Endometrial microvascular endothelial cells (primary cell): ENCODE data around the gene POLR3A. TPM values are rescaled to one million over a fixed set of nuclear protein-coding genes. Genes with fewer than 3 reads are reported as not detected.

ENCODE experiments used
- in situ Hi-C: cut with HindIII; loops from 2 replicates; pipeline ENCODE4 v1.10.0; 2017; ENCODE audit warnings: low sequenced_read_pairs, low pct_unique_long_range_greater_than_20kb; ENCODE audit errors: inconsistent ontology term
- total RNA-seq: library from RNA; depleted of rRNA; stranded (reverse); fragments of >200 nt; gene quantifications from one replicate; pipeline ENCODE4 v1.2.3, GENCODE V29; 2015; ENCODE audit errors: inconsistent ontology term

POLR3A gene
- total RNA-seq, 1 donor from 2014 or later: 18.8 TPM

- in situ Hi-C loops: no loop called here
Measured at GRCh38 chr10:77967611-77968022, 61.7 kb downstream of the POLR3A start.

GRCh38 chr10:77965294-77965693, 64.0 kb downstream of the POLR3A start:
- in situ Hi-C loops: no loop called here

- in situ Hi-C loops: no loop called here
Measured at GRCh38 chr10:77964811-77965210, 64.5 kb downstream of the POLR3A start.

- in situ Hi-C loops: no loop called here
Measured at GRCh38 chr10:77963901-77964300, 65.4 kb downstream of the POLR3A start.

- in situ Hi-C loops: no loop called here
Measured at GRCh38 chr10:77962350-77963146, 66.8 kb downstream of the POLR3A start.

- in situ Hi-C loops: no loop called here
Measured at GRCh38 chr10:77961668-77962067, 67.6 kb downstream of the POLR3A start.

GRCh38 chr10:77960829-77961329, 68.4 kb downstream of the POLR3A start:
- in situ Hi-C loops: no loop called here

- in situ Hi-C loops: no loop called here
Measured at GRCh38 chr10:77959887-77960455, 69.3 kb downstream of the POLR3A start.

- in situ Hi-C loops: no loop called here
Measured at GRCh38 chr10:77959384-77959783, 69.9 kb downstream of the POLR3A start.

GRCh38 chr10:77955136-77955535, 74.2 kb downstream of the POLR3A start:
- in situ Hi-C loops: no loop called here

- in situ Hi-C loops: no loop called here
Measured at GRCh38 chr10:77949167-77949566, 80.1 kb downstream of the POLR3A start.

GRCh38 chr10:77946084-77946483, 83.2 kb downstream of the POLR3A start:
- in situ Hi-C loops: no loop called here

- in situ Hi-C loops: no loop called here
Measured at GRCh38 chr10:77944519-77944918, 84.8 kb downstream of the POLR3A start.

GRCh38 chr10:77943121-77943901, 86.0 kb downstream of the POLR3A start:
- in situ Hi-C loops: no loop called here

- in situ Hi-C loops: no loop called here
Measured at GRCh38 chr10:77941790-77942189, 87.5 kb downstream of the POLR3A start.

GRCh38 chr10:77940627-77941026, 88.7 kb downstream of the POLR3A start:
- in situ Hi-C loops: no loop called here

- in situ Hi-C loops: no loop called here
Measured at GRCh38 chr10:77940225-77940624, 89.1 kb downstream of the POLR3A start.

- in situ Hi-C loops: no loop called here
Measured at GRCh38 chr10:77939561-77940001, 89.7 kb downstream of the POLR3A start.

- in situ Hi-C loops: no loop called here
Measured at GRCh38 chr10:77936697-77937567, 92.4 kb downstream of the POLR3A start.
